GM12878 (cell line): ENCODE data around the gene TMEM33. TPM values are rescaled to one million over a fixed set of nuclear protein-coding genes. Genes with fewer than 3 reads are reported as not detected.

Experiments
- ASH2L ChIP-seq: fragments of 300-600, 200-600 bp; sonication (generic); IDR thresholded peaks from 2 replicates; pipeline ENCODE4 v1.6.1; 2017; ENCODE audit warnings: low read depth, mild to moderate bottlenecking, borderline replicate concordance
- CREM ChIP-seq: IDR thresholded peaks from 2 replicates; pipeline ENCODE4 v1.6.1; 2014; ENCODE audit warnings: antibody characterized with exemption, low read depth
- EGR1 ChIP-seq, 2 experiments: IDR thresholded peaks; 1 replicate in 1 of 2; 2 replicates in 1 of 2; pipeline ENCODE4 v1.6.1; 2011 to 2012; ENCODE audit warnings: low read depth in 2 of 2, low read length in 2 of 2, borderline replicate concordance in 1 of 2, mild to moderate bottlenecking in 1 of 2, moderate library complexity in 1 of 2
- FOXM1 ChIP-seq: IDR thresholded peaks from 2 replicates; pipeline ENCODE4 v1.6.1; 2012; ENCODE audit warnings: low read depth, mild to moderate bottlenecking, inconsistent platforms, low read length, moderate library complexity
- HDAC2 ChIP-seq: fragments of 200-600 bp; sonication (generic); IDR thresholded peaks from 2 replicates; pipeline ENCODE4 v1.6.1; 2017
- HDAC6 ChIP-seq: fragments of 200-600 bp; sonication (generic); IDR thresholded peaks from one replicate; pipeline ENCODE4 v1.8.0; 2017; ENCODE audit warnings: antibody characterized with exemption; ENCODE audit not compliant: unreplicated experiment
- JUNB ChIP-seq: IDR thresholded peaks from 2 replicates; pipeline ENCODE4 v1.6.1; 2016; ENCODE audit warnings: antibody characterized with exemption, mild to moderate bottlenecking
- KAT2A ChIP-seq: conservative IDR thresholded peaks from 2 replicates; pipeline ENCODE4 v1.6.1; 2011; ENCODE audit warnings: low read depth, low read length; ENCODE audit not compliant: control insufficient read depth
- MEF2B ChIP-seq: fragments of 450-650 bp; IDR thresholded peaks from 2 replicates; pipeline ENCODE4 v1.6.1; 2018; ENCODE audit warnings: mild to moderate bottlenecking, moderate library complexity; ENCODE audit not compliant: partially characterized antibody, poor library complexity, severe bottlenecking
- NFYB ChIP-seq: IDR thresholded peaks from 2 replicates; pipeline ENCODE4 v1.6.1; 2011; ENCODE audit warnings: low read depth, mild to moderate bottlenecking, low read length, improper control_type of control experiment, moderate library complexity; ENCODE audit not compliant: insufficient read depth
- POLR2AphosphoS5 ChIP-seq: IDR thresholded peaks from 2 replicates; pipeline ENCODE4 v1.6.1; 2011; ENCODE audit warnings: mild to moderate bottlenecking, low read length, inconsistent platforms
- SMC3 ChIP-seq: IDR thresholded peaks from 2 replicates; pipeline ENCODE4 v1.6.1; 2011; ENCODE audit warnings: low read length, improper control_type of control experiment, borderline replicate concordance
- SRF ChIP-seq, 2 experiments: IDR thresholded peaks; 2 replicates each; pipeline ENCODE4 v1.6.1; 2011; ENCODE audit warnings: low read depth in 2 of 2, low read length in 2 of 2, mild to moderate bottlenecking in 1 of 2, moderate library complexity in 1 of 2
- TAF1 ChIP-seq: IDR thresholded peaks from 2 replicates; pipeline ENCODE4 v1.6.1; 2011; ENCODE audit warnings: mild to moderate bottlenecking, low read depth, low read length, borderline replicate concordance
- WRNIP1 ChIP-seq: IDR thresholded peaks from 2 replicates; pipeline ENCODE4 v1.6.1; 2011; ENCODE audit warnings: low read depth, low read length, improper control_type of control experiment, borderline replicate concordance
- ZSCAN29 ChIP-seq: fragments of 450-650 bp; IDR thresholded peaks from 2 replicates; pipeline ENCODE4 v1.6.1; 2017; ENCODE audit warnings: mild to moderate bottlenecking, moderate library complexity
- polyA plus RNA-seq, 11 experiments: library from polyadenylated mRNA; depleted of rRNA in 4 of 11; unstranded in 6 of 11; stranded (reverse) in 5 of 11; fragments of >200 nt; fragmentation: Nextera tagmentation in 4 of 11; fragmentation: Illumina TruSeq in 1 of 11; extraction: Ambion mirVana in 4 of 11; extraction: Trizol in 1 of 11; gene quantifications; 1 replicate in 1 of 11; 2 replicates in 10 of 11; pipeline versions ENCODE4 v1.2.1 to v1.2.3, GENCODE V29; 2011 to 2016; ENCODE audit warnings: inconsistent platforms in 2 of 11, missing spikeins in 2 of 11, low read depth in 1 of 11
- total RNA-seq, 4 experiments: library from RNA; depleted of rRNA in 3 of 4; stranded (reverse); fragments of >200 nt in 3 of 4; fragmentation: Illumina TruSeq in 1 of 4; extraction: Trizol in 1 of 4; gene quantifications; 2 replicates each; pipeline versions ENCODE4 v1.2.1 to v1.2.3, GENCODE V29; 2013 to 2021
- TF ChIP-seq, protein P1 (sequence below): IDR thresholded peaks from 2 replicates; pipeline ENCODE4 v1.6.1; 2011; ENCODE audit warnings: borderline replicate concordance, low read depth, mild to moderate bottlenecking, moderate library complexity, low read length; ENCODE audit not compliant: insufficient read depth, poor library complexity, severe bottlenecking
- TF ChIP-seq, protein P2 (sequence below): IDR thresholded peaks from 2 replicates; pipeline ENCODE4 v1.6.1; 2012; ENCODE audit warnings: improper control_type of control experiment, low read depth, low read length; ENCODE audit not compliant: insufficient replicate concordance
- TF ChIP-seq, protein P3 (sequence below): fragments of 450-650 bp; IDR thresholded peaks from 2 replicates; pipeline ENCODE4 v1.6.1; 2017; ENCODE audit warnings: mild to moderate bottlenecking, moderate library complexity

Gene TMEM33
- total and polyA plus RNA-seq, 10 of the 15 experiments (the other 5 are each of a cell fraction or from before 2014, with no cell fraction given): 7.9 to 60.2 (median 33.4) TPM

DNA sequence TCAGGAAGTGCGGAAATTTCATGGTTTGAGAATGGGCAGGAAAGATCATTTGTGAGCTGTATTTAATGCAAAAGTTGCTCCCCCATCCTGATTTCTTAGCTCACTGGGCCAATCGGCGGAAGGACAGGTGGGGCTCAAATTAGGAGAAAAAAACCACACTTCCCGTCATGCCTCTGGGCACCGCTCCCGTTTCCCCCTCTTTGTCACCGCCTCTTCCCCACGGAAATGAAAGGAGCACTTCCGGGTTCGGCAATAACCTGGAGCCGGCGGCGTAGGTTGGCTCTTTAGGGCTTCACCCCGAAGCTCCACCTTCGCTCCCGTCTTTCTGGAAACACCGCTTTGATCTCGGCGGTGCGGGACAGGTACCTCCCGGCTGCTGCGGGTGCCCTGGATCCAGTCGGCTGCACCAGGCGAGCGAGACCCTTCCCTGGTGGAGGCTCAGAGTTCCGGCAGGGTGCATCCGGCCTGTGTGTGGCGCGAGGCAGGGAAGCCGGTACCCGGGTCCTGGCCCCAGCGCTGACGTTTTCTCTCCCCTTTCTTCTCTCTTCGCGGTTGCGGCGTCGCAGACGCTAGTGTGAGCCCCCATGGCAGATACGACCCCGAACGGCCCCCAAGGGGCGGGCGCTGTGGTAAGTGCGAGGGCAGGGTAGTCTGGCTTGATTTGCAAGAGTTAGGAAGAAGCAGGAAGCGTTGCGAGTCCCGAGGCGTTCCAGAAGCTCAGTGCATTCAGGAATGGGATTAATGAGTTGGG, at the start of gene TMEM33 (continued):
- peak; percentile 37 to 62 for TF ChIP-seq EGR1 (IDR thresholded peaks at IDR 0.05; ENCODE audit: borderline replicate concordance in 1 of 2, low read depth in 2 of 2, low read length in 2 of 2)
- no peak for TF ChIP-seq SRF (IDR thresholded peaks at IDR 0.05; ENCODE audit: low read depth in 2 of 2, low read length in 2 of 2)
- no peak for TF ChIP-seq WRNIP1
- peak; percentile 67; the same call in 1 of the 2 replicates for TF ChIP-seq TAF1
- no peak for TF ChIP-seq SMC3
- TF ChIP-seq, protein P1, sequence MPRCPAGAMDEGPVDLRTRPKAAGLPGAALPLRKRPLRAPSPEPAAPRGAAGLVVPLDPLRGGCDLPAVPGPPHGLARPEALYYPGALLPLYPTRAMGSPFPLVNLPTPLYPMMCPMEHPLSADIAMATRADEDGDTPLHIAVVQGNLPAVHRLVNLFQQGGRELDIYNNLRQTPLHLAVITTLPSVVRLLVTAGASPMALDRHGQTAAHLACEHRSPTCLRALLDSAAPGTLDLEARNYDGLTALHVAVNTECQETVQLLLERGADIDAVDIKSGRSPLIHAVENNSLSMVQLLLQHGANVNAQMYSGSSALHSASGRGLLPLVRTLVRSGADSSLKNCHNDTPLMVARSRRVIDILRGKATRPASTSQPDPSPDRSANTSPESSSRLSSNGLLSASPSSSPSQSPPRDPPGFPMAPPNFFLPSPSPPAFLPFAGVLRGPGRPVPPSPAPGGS: no peak
- no peak for TF ChIP-seq NFYB
- TF ChIP-seq, protein P2, sequence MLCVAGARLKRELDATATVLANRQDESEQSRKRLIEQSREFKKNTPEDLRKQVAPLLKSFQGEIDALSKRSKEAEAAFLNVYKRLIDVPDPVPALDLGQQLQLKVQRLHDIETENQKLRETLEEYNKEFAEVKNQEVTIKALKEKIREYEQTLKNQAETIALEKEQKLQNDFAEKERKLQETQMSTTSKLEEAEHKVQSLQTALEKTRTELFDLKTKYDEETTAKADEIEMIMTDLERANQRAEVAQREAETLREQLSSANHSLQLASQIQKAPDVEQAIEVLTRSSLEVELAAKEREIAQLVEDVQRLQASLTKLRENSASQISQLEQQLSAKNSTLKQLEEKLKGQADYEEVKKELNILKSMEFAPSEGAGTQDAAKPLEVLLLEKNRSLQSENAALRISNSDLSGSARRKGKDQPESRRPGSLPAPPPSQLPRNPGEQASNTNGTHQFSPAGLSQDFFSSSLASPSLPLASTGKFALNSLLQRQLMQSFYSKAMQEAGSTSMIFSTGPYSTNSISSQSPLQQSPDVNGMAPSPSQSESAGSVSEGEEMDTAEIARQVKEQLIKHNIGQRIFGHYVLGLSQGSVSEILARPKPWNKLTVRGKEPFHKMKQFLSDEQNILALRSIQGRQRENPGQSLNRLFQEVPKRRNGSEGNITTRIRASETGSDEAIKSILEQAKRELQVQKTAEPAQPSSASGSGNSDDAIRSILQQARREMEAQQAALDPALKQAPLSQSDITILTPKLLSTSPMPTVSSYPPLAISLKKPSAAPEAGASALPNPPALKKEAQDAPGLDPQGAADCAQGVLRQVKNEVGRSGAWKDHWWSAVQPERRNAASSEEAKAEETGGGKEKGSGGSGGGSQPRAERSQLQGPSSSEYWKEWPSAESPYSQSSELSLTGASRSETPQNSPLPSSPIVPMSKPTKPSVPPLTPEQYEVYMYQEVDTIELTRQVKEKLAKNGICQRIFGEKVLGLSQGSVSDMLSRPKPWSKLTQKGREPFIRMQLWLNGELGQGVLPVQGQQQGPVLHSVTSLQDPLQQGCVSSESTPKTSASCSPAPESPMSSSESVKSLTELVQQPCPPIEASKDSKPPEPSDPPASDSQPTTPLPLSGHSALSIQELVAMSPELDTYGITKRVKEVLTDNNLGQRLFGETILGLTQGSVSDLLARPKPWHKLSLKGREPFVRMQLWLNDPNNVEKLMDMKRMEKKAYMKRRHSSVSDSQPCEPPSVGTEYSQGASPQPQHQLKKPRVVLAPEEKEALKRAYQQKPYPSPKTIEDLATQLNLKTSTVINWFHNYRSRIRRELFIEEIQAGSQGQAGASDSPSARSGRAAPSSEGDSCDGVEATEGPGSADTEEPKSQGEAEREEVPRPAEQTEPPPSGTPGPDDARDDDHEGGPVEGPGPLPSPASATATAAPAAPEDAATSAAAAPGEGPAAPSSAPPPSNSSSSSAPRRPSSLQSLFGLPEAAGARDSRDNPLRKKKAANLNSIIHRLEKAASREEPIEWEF: no peak
- no peak for TF ChIP-seq JUNB
- peak; percentile 96; the same call in 1 of the 2 replicates for TF ChIP-seq ASH2L
- TF ChIP-seq CREM: peak; percentile 82
- TF ChIP-seq, protein P3, sequence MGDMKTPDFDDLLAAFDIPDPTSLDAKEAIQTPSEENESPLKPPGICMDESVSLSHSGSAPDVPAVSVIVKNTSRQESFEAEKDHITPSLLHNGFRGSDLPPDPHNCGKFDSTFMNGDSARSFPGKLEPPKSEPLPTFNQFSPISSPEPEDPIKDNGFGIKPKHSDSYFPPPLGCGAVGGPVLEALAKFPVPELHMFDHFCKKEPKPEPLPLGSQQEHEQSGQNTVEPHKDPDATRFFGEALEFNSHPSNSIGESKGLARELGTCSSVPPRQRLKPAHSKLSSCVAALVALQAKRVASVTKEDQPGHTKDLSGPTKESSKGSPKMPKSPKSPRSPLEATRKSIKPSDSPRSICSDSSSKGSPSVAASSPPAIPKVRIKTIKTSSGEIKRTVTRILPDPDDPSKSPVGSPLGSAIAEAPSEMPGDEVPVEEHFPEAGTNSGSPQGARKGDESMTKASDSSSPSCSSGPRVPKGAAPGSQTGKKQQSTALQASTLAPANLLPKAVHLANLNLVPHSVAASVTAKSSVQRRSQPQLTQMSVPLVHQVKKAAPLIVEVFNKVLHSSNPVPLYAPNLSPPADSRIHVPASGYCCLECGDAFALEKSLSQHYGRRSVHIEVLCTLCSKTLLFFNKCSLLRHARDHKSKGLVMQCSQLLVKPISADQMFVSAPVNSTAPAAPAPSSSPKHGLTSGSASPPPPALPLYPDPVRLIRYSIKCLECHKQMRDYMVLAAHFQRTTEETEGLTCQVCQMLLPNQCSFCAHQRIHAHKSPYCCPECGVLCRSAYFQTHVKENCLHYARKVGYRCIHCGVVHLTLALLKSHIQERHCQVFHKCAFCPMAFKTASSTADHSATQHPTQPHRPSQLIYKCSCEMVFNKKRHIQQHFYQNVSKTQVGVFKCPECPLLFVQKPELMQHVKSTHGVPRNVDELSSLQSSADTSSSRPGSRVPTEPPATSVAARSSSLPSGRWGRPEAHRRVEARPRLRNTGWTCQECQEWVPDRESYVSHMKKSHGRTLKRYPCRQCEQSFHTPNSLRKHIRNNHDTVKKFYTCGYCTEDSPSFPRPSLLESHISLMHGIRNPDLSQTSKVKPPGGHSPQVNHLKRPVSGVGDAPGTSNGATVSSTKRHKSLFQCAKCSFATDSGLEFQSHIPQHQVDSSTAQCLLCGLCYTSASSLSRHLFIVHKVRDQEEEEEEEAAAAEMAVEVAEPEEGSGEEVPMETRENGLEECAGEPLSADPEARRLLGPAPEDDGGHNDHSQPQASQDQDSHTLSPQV: no peak
- TF ChIP-seq HDAC2: no peak
- TF ChIP-seq POLR2AphosphoS5: peak; percentile 88
- TF ChIP-seq HDAC6: no peak
- no peak for TF ChIP-seq KAT2A
- TF ChIP-seq ZSCAN29: no peak
- peak; percentile 35 for TF ChIP-seq MEF2B
- no peak for TF ChIP-seq FOXM1
